Naive thymus-derived CD4-positive, alpha-beta T cell (primary cell): ENCODE results near the gene LSM6. TPM values are rescaled to one million over a fixed set of nuclear protein-coding genes. Genes with fewer than 3 reads are reported as not detected.

Source experiments
- ATAC-seq: fragments of 150-1000 bp; cut with Tn5 transposase; 2 replicates; pipeline ENCODE4 v1.10.0; 2021; ENCODE audit warnings: mild to moderate bottlenecking, moderate library complexity
- CTCF ChIA-PET: fragments of 350-600 bp; sonication (Branson Sonifier 250); formaldehyde crosslinking; loops from one replicate; lab custom pipeline; 2021; ENCODE audit warnings: antibody characterized with exemption; lab: Charles Lee
- POLR2A ChIA-PET: fragments of 350-600 bp; sonication (Branson Sonifier 250); formaldehyde crosslinking; loops from one replicate; lab custom pipeline; 2021; ENCODE audit warnings: antibody characterized with exemption, inconsistent platforms; lab: Charles Lee
- DNase-seq, 9 donors: peaks; one replicate each; pipeline versions ENCODE4 v3.0.0 to v3.0.0-alpha.2; 2020 to 2022; ENCODE audit warnings: mixed read lengths in 1 of 9
- H3K27ac ChIP-seq: one replicate; pipeline ENCODE4 v1.7.0; 2013; ENCODE audit warnings: mild to moderate bottlenecking, low read depth, low read length, moderate library complexity
- H3K27me3 ChIP-seq, 2 donors: one replicate each; pipeline ENCODE4 v1.7.0; 2013; ENCODE audit warnings: low read length in 2 of 2, mild to moderate bottlenecking in 2 of 2, moderate library complexity in 2 of 2; ENCODE audit not compliant: control insufficient read depth in 2 of 2, insufficient read depth in 2 of 2
- H3K36me3 ChIP-seq, 3 experiments: 1 replicate in 2 of 3; 2 replicates in 1 of 3; pipeline ENCODE4 v1.7.0; 2013; ENCODE audit warnings: low read length in 3 of 3, mild to moderate bottlenecking in 3 of 3, moderate library complexity in 1 of 3; ENCODE audit not compliant: insufficient read depth in 3 of 3, control insufficient read depth in 2 of 3
- H3K4me1 ChIP-seq, 2 donors: one replicate each; pipeline ENCODE4 v1.7.0; 2013; ENCODE audit warnings: low read length in 2 of 2, mild to moderate bottlenecking in 2 of 2, moderate library complexity in 1 of 2; ENCODE audit not compliant: control insufficient read depth in 2 of 2, insufficient read depth in 2 of 2
- H3K4me3 ChIP-seq: 2 replicates; pipeline ENCODE4 v1.7.0; 2013; ENCODE audit warnings: mild to moderate bottlenecking, low read length
- H3K9me3 ChIP-seq, 3 experiments: 1 replicate in 2 of 3; 2 replicates in 1 of 3; pipeline ENCODE4 v1.7.0; 2013; ENCODE audit warnings: low read length in 3 of 3; ENCODE audit not compliant: control insufficient read depth in 2 of 3
- H3K27ac Mint-ChIP-seq, 9 donors: one replicate each; pipeline ENCODE4 v1.8.0; 2020 to 2022; ENCODE audit warnings: mixed read lengths in 9 of 9, mild to moderate bottlenecking in 8 of 9, moderate library complexity in 5 of 9, inconsistent platforms in 2 of 9
- H3K27me3 Mint-ChIP-seq, 5 donors: one replicate each; pipeline ENCODE4 v1.8.0; 2021 to 2022; ENCODE audit warnings: mixed read lengths in 5 of 5, mild to moderate bottlenecking in 1 of 5
- H3K36me3 Mint-ChIP-seq, 5 donors: one replicate each; pipeline ENCODE4 v1.8.0; 2020 to 2022; ENCODE audit warnings: mixed read lengths in 5 of 5, mild to moderate bottlenecking in 3 of 5, inconsistent platforms in 1 of 5
- H3K4me1 Mint-ChIP-seq, 7 donors: one replicate each; pipeline ENCODE4 v1.8.0; 2020 to 2022; ENCODE audit warnings: mixed read lengths in 7 of 7, mild to moderate bottlenecking in 3 of 7, inconsistent platforms in 1 of 7
- H3K4me3 Mint-ChIP-seq, 10 donors: one replicate each; pipeline ENCODE4 v1.8.0; 2020 to 2022; ENCODE audit warnings: mild to moderate bottlenecking in 10 of 10, mixed read lengths in 10 of 10, moderate library complexity in 6 of 10, inconsistent platforms in 2 of 10
- H3K9me3 Mint-ChIP-seq, 11 donors: one replicate each; pipeline ENCODE4 v1.8.0; 2020 to 2022; ENCODE audit warnings: mixed read lengths in 11 of 11, mild to moderate bottlenecking in 4 of 11, inconsistent platforms in 1 of 11, moderate library complexity in 1 of 11
- intact Hi-C, 2 donors: fragments of 100-400 bp; cut with micrococcal nuclease; formaldehyde crosslinking; loops; one replicate each; pipeline ENCODE4 v1.15.1; 2023
- polyA plus RNA-seq, 2 donors: library from polyadenylated mRNA; unstranded; fragments of 300-500 nt; fragmentation: Illumina TruSeq; gene quantifications; one replicate each; pipeline ENCODE4 v1.2.3, GENCODE V29; 2021
- total RNA-seq, 6 experiments: library from RNA in 5 of 6; stranded (reverse) in 5 of 6; gene quantifications; 1 replicate in 5 of 6; 2 replicates in 1 of 6; pipeline ENCODE4 v1.2.3 and lab custom pipeline; 2021 to 2026

The LSM6 gene
- total and polyA plus RNA-seq, 7 experiments from 2014 or later = 24.7 to 73.6 (median 48.3) TPM

GRCh38 chr4:146235654-146236177, 60.2 kb downstream of the LSM6 start:
- Histone ChIP-seq H3K36me3 (no peaks in the 10 kb centered on the region), H3K4me3 (no peak overlapping the region), H3K9me3 (no peaks in the 10 kb centered on the region), H3K4me1 (no peaks in the 10 kb centered on the region), H3K27me3 (no peaks in the 10 kb centered on the region), H3K27ac (no peak overlapping the region)
- Mint-ChIP-seq H3K27me3 (peaks cover 0 to 17% (median 6%) of the 10 kb centered on the region in 5 donors), H3K4me3 (no peak overlapping the region), H3K9me3 (peaks cover 0 to 4% (median 0%) of the 10 kb centered on the region in 11 donors), H3K4me1 (no peaks in the 10 kb centered on the region), H3K36me3 (peaks cover 0 to 9% (median 0%) of the 10 kb centered on the region in 5 donors), H3K27ac (no peak overlapping the region)
- ATAC-seq (peak; percentile 48), DNase-seq (no peak)
- ChIA-PET POLR2A (no interaction called here), CTCF (no interaction called here)
- intact Hi-C loops = no loop called here

- ATAC-seq (no peak), DNase-seq (no peak)
- intact Hi-C loops = no loop called here
- Histone ChIP-seq H3K4me1 (no peaks in the 10 kb centered on the region), H3K9me3 (no peaks in the 10 kb centered on the region), H3K4me3 (no peak overlapping the region), H3K27me3 (no peaks in the 10 kb centered on the region), H3K27ac (no peak overlapping the region), H3K36me3 (no peaks in the 10 kb centered on the region)
- ChIA-PET CTCF (no interaction called here), POLR2A (no interaction called here)
- Mint-ChIP-seq H3K27me3 (peaks cover 0 to 17% (median 6%) of the 10 kb centered on the region in 5 donors), H3K27ac (no peak overlapping the region), H3K4me1 (no peaks in the 10 kb centered on the region), H3K9me3 (peaks cover 0 to 4% (median 0%) of the 10 kb centered on the region in 11 donors), H3K4me3 (no peak overlapping the region), H3K36me3 (peaks cover 0 to 9% (median 0%) of the 10 kb centered on the region in 5 donors)
These were observed 60.7 kb downstream of the LSM6 start for GRCh38 chr4:146236216-146236615.

- ChIA-PET POLR2A (no interaction called here), CTCF (no interaction called here)
- H3K36me3 Mint-ChIP-seq = peaks cover 0 to 4% (median 0%) of the 10 kb centered on the region in 5 donors
- ATAC-seq (no peak), DNase-seq (no peak)
- no peaks in the 10 kb centered on the region for H3K9me3 ChIP-seq
- H3K27ac Mint-ChIP-seq = no peak overlapping the region
- no peaks in the 10 kb centered on the region for H3K4me1 ChIP-seq
- peaks cover 0 to 4% (median 0%) of the 10 kb centered on the region in 11 donors for H3K9me3 Mint-ChIP-seq
- intact Hi-C loops = no loop called here
- H3K4me3 Mint-ChIP-seq = no peak overlapping the region
- H3K4me3 ChIP-seq = no peak overlapping the region
- no peak overlapping the region for H3K27ac ChIP-seq
- no peaks in the 10 kb centered on the region for H3K27me3 ChIP-seq
- H3K4me1 Mint-ChIP-seq = peaks cover 0 to 4% (median 2%) of the 10 kb centered on the region in 7 donors
- H3K36me3 ChIP-seq = no peaks in the 10 kb centered on the region
- peaks cover 0 to 17% (median 9%) of the 10 kb centered on the region in 5 donors for H3K27me3 Mint-ChIP-seq
These were observed 61.6 kb downstream of the LSM6 start for GRCh38 chr4:146237092-146237491.

GRCh38 chr4:146238107-146238506, 62.6 kb downstream of the LSM6 start:
- Histone ChIP-seq H3K27me3 (no peaks in the 10 kb centered on the region), H3K27ac (no peak overlapping the region), H3K9me3 (no peaks in the 10 kb centered on the region), H3K4me1 (peaks cover 0 to 1% of the 10 kb centered on the region in 2 donors), H3K36me3 (no peaks in the 10 kb centered on the region), H3K4me3 (no peak overlapping the region)
- no peak overlapping the region for H3K4me3 Mint-ChIP-seq
- intact Hi-C loops = no loop called here
- POLR2A ChIA-PET = no interaction called here
- H3K9me3 Mint-ChIP-seq = no peaks in the 10 kb centered on the region
- DNase-seq (no peak), ATAC-seq (no peak)
- no peak overlapping the region for H3K27ac Mint-ChIP-seq
- peaks cover 0 to 5% (median 4%) of the 10 kb centered on the region in 7 donors for H3K4me1 Mint-ChIP-seq
- H3K36me3 Mint-ChIP-seq = no peaks in the 10 kb centered on the region
- CTCF ChIA-PET = no interaction called here
- H3K27me3 Mint-ChIP-seq = peaks cover 0 to 17% (median 9%) of the 10 kb centered on the region in 5 donors

Other genes with a start within 250 kb of the LSM6 start
- 10 to 100 TPM; 20.6 to 32.2 (median 25.9) TPM for gene ZNF827, start 236.9 kb upstream of the LSM6 start, total RNA-seq
- gene ZNF827, start 236.9 kb upstream of the LSM6 start, polyA plus RNA-seq = 1 to 10 TPM; 2.3 to 5.0 TPM
- gene REELD1, start 38.8 kb downstream of the LSM6 start, total RNA-seq = 1 to 10 TPM in 3 of 5 experiments, under 1 TPM in 1, not detected in 1; 0.89 to 1.7 (median 1.4) TPM
- under 1 TPM in 1 of 2 donors, not detected in 1; 0.23 TPM for gene REELD1, start 38.8 kb downstream of the LSM6 start, polyA plus RNA-seq